Stimulated activated memory B cell treated with anti-CD40 and anti-IgM and Interleukin-4, amounts not matched to agents 10 μg/mL and 1 μg/mL and 100 μg/mL, for 72 hours (primary cell): ENCODE data around the gene PEAK1.

Experiments used
- ATAC-seq: fragments of 150-1000 bp; cut with Tn5 transposase; 2 replicates; pipeline ENCODE4 v1.10.0; 2021
- H3K27ac Mint-ChIP-seq: one replicate; pipeline ENCODE4 v1.8.0; 2022; ENCODE audit warnings: mild to moderate bottlenecking, mixed read lengths
- H3K27me3 Mint-ChIP-seq: one replicate; pipeline ENCODE4 v1.8.0; 2022; ENCODE audit warnings: mixed read lengths
- H3K36me3 Mint-ChIP-seq: one replicate; pipeline ENCODE4 v1.8.0; 2022; ENCODE audit warnings: mixed read lengths
- H3K4me1 Mint-ChIP-seq: one replicate; pipeline ENCODE4 v1.8.0; 2022; ENCODE audit warnings: mixed read lengths
- H3K4me3 Mint-ChIP-seq: one replicate; pipeline ENCODE4 v1.8.0; 2022; ENCODE audit warnings: mild to moderate bottlenecking, moderate library complexity, mixed read lengths
- H3K9me3 Mint-ChIP-seq: one replicate; pipeline ENCODE4 v1.8.0; 2022; ENCODE audit warnings: mixed read lengths

PEAK1 gene

DNA sequence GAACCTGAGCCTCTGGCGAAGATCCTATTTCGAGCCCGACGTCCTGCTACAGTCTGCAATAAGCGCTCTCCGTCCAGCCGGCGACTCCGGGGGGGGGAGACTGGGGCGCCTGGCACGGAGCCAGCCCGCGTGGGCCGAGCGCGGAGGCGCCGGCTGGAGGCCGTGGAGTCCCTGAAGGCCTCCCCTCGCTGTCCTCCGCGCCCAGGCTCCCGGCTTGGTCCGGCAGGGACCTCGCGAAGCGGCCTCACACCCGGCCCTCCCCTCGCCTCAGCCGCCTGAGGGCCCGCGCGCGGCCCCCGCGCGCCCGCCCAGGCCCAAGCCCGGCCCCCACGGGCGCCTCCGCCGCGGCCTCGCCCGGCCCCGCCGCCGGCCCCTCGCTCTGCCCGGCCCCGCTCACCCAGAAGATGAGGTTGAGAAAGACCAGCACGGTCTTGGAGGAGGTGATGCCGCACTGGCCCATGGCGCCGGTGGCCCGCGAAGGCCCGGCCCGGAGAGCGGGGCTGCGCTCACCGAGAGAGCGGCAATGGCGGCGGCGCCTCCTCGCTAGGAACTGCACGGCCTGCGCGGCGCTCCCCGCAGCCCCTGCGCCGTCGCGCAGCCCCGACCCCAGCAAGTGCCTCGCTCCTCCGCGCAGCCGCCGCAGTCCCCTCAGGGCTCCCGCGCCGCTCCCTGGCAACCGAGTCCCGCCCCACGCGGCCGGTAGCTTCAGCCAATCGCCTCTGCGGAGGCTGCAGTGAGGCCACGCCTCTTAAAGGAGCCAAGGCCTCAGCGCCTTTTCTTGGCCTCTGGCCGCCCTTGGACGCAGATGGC, 349.2 kb downstream of the PEAK1 start, which contains the start of gene TSPAN3:
TSS of gene TSPAN3 (minus strand) at position 615 of the 810 bp plus-strand sequence. CDS start at position 460, 155 bp downstream.
- Mint-ChIP-seq H3K27ac (peak within 1 kb of the TSS; percentile 76), H3K27me3 (no peaks in the 10 kb centered on the region), H3K4me3 (peak within 1 kb of the TSS; percentile 81), H3K36me3 (peaks cover 7% of the 10 kb centered on the region), H3K4me1 (peaks cover 50% of the 10 kb centered on the region), H3K9me3 (no peaks in the 10 kb centered on the region)
- ATAC-seq = peak; percentile 98

GRCh38 chr15:77070180-77070494, 349.8 kb downstream of the PEAK1 start:
- H3K4me3 Mint-ChIP-seq = peak overlapping the region; percentile 81
- ATAC-seq = no peak
- H3K36me3 Mint-ChIP-seq = peaks cover 7% of the 10 kb centered on the region
- H3K27ac Mint-ChIP-seq = peak overlapping the region; percentile 76
- peaks cover 52% of the 10 kb centered on the region for H3K4me1 Mint-ChIP-seq
- H3K9me3 Mint-ChIP-seq = no peaks in the 10 kb centered on the region
- no peaks in the 10 kb centered on the region for H3K27me3 Mint-ChIP-seq

- ATAC-seq = no peak
- H3K36me3 Mint-ChIP-seq = peaks cover 7% of the 10 kb centered on the region
- no peaks in the 10 kb centered on the region for H3K27me3 Mint-ChIP-seq
- H3K9me3 Mint-ChIP-seq = no peaks in the 10 kb centered on the region
- peak overlapping the region; percentile 81 for H3K4me3 Mint-ChIP-seq
- H3K4me1 Mint-ChIP-seq = peaks cover 57% of the 10 kb centered on the region
- H3K27ac Mint-ChIP-seq = peak overlapping the region; percentile 76
Measured at GRCh38 chr15:77069521-77070121, 350.3 kb downstream of the PEAK1 start.

- H3K4me1 Mint-ChIP-seq = peaks cover 63% of the 10 kb centered on the region
- H3K27ac Mint-ChIP-seq = peak overlapping the region; percentile 67
- no peak for ATAC-seq
- no peaks in the 10 kb centered on the region for H3K27me3 Mint-ChIP-seq
- peaks cover 12% of the 10 kb centered on the region for H3K36me3 Mint-ChIP-seq
- no peaks in the 10 kb centered on the region for H3K9me3 Mint-ChIP-seq
- H3K4me3 Mint-ChIP-seq = no peak overlapping the region
Measured at GRCh38 chr15:77068633-77069032, 351.3 kb downstream of the PEAK1 start.

GRCh38 chr15:77067691-77068367, 352.1 kb downstream of the PEAK1 start:
- ATAC-seq = peak; percentile 5
- peaks cover 71% of the 10 kb centered on the region for H3K4me1 Mint-ChIP-seq
- H3K27ac Mint-ChIP-seq = peak overlapping the region; percentile 67
- H3K4me3 Mint-ChIP-seq = peak overlapping the region; percentile 30
- peaks cover 12% of the 10 kb centered on the region for H3K36me3 Mint-ChIP-seq
- H3K9me3 Mint-ChIP-seq = no peaks in the 10 kb centered on the region
- H3K27me3 Mint-ChIP-seq = no peaks in the 10 kb centered on the region

DNA sequence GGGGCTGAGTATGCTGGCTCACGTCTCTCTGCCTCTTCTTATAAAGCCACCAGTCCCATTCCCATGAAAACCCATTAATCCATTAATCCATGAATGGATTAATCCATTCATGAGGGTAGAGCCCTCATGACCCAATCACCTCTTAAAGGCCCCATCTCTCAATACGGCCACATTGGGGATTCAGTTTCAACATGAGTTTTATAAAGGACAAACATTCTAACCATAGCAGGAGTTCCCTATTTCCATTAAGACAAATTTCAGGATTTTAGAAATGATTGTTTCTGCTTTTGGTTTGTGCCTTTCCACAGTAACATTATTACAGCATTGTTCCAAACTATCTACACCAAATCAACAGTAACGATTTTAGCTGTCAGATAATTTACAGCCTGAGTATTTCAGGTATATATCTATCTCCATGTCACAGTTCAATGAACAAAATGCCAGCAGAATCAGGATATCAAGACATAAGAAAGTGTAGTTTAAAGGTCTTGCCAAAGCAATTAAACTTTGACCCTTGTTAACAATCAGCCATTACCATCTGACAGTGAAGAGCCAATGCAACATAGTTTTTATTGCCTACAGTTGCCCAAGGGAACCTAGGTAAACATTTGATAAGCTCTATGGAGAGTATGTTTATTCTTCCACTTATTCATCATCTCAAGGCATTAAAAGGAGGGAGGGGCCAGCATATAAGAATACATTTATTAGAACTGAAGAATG, 352.8 kb downstream of the PEAK1 start:
- Mint-ChIP-seq H3K27me3 (no peaks in the 10 kb centered on the region), H3K27ac (peak overlapping the region; percentile 67), H3K4me1 (peaks cover 76% of the 10 kb centered on the region), H3K36me3 (peaks cover 12% of the 10 kb centered on the region), H3K4me3 (peak overlapping the region; percentile 30), H3K9me3 (no peaks in the 10 kb centered on the region)
- no peak for ATAC-seq

DNA sequence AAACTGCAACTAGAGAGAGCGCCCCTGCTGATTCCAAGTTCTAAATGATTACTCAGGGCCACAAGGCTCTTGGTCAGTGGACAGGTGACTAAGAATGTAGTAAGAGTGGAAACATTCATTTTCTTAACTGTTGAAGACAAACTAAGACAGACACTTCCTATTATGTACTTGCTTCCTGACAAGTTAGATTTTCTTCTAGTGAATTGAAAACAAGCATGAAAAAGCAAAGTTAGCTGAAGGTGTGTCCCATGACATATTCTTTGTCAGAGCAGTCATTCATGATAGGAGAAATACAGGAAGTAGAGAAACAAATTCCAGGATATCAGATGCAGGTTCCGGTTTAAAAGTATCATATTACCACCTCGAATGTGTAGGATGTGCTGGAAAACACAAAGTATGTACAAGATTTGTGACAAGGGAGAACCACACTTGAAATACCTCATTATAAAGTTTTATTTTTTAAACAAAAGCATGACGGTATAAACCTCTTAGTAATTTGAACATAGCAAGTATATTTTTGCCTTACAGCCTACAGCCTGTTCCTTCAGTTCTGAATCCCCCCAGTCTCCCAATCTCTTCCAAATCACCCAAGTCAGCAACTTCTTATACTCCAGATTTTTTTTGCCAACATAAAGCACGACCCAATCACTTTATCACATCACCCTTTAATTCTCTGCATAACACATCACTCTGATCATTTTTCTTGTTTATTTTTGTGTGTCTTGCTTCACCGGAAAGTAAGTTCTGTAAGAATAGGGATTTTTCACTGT, 355.2 kb downstream of the PEAK1 start:
- Mint-ChIP-seq H3K36me3 (peaks cover 12% of the 10 kb centered on the region), H3K27ac (no peak overlapping the region), H3K4me3 (no peak overlapping the region), H3K9me3 (no peaks in the 10 kb centered on the region), H3K4me1 (peaks cover 81% of the 10 kb centered on the region), H3K27me3 (no peaks in the 10 kb centered on the region)
- ATAC-seq = no peak

DNA sequence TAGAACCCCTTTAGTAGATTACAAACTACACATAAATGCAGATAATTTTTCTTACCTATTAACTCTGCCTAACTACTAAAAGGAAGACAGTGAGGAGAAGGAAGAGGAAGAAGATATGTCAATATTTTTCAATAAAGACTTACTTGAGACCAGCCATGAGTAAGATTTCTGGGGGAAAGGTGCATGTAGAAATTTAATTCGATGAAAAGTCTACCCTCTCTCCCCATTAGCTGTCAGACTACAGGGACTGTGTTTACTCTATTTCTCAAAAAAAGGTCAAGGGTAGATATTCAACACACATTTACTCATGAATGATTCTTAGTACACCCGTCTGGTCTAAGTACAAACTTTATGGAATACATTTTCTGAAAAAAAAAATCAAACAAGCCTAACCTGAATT, 355.8 kb downstream of the PEAK1 start:
- Mint-ChIP-seq H3K9me3 (no peaks in the 10 kb centered on the region), H3K4me3 (no peak overlapping the region), H3K27me3 (no peaks in the 10 kb centered on the region), H3K4me1 (peaks cover 79% of the 10 kb centered on the region), H3K36me3 (peaks cover 12% of the 10 kb centered on the region), H3K27ac (no peak overlapping the region)
- ATAC-seq = no peak

GRCh38 chr15:77063249-77063648, 356.7 kb downstream of the PEAK1 start:
- H3K4me3 Mint-ChIP-seq = no peak overlapping the region
- no peak overlapping the region for H3K27ac Mint-ChIP-seq
- ATAC-seq = no peak
- H3K36me3 Mint-ChIP-seq = peaks cover 12% of the 10 kb centered on the region
- H3K9me3 Mint-ChIP-seq = no peaks in the 10 kb centered on the region
- H3K27me3 Mint-ChIP-seq = no peaks in the 10 kb centered on the region
- H3K4me1 Mint-ChIP-seq = peaks cover 77% of the 10 kb centered on the region

- no peak for ATAC-seq
- Mint-ChIP-seq H3K27ac (peak overlapping the region; percentile 51), H3K36me3 (peaks cover 14% of the 10 kb centered on the region), H3K4me3 (no peak overlapping the region), H3K27me3 (no peaks in the 10 kb centered on the region), H3K4me1 (peaks cover 76% of the 10 kb centered on the region), H3K9me3 (no peaks in the 10 kb centered on the region)
Measured at GRCh38 chr15:77060546-77060945, 359.4 kb downstream of the PEAK1 start.

DNA sequence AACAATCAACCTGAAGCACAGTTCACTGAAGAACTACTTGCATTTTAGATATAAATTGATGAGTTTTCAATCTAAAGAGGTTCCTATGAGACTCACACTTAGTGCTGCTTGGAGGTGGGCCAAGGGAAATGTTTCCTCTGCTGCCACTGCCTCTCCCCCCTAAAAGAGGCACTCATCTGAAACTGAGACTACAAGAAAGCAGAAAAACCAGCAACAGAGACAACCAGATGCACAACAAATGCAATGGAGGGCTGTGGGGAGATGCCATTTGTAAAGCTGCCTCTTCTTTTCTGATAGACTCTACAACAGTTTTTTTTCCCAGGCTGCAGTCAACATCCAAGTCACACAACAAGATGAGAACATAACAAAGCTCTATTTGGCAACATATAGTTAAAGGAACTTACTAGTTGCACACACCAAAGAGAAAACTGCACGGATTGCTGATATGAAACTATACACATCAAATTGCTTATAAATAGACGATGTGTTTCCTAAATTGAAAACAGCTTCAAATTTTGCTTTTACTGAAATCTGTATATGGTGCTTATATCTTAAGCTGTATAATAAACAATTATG, 360.0 kb downstream of the PEAK1 start:
- Mint-ChIP-seq H3K9me3 (no peaks in the 10 kb centered on the region), H3K36me3 (peaks cover 14% of the 10 kb centered on the region), H3K4me1 (peaks cover 77% of the 10 kb centered on the region), H3K4me3 (no peak overlapping the region), H3K27me3 (no peaks in the 10 kb centered on the region), H3K27ac (peak overlapping the region; percentile 51)
- no peak for ATAC-seq

- no peak for ATAC-seq
- Mint-ChIP-seq H3K4me1 (peaks cover 77% of the 10 kb centered on the region), H3K27ac (peak overlapping the region; percentile 50), H3K4me3 (no peak overlapping the region), H3K36me3 (peaks cover 18% of the 10 kb centered on the region), H3K27me3 (no peaks in the 10 kb centered on the region), H3K9me3 (no peaks in the 10 kb centered on the region)
Measured at GRCh38 chr15:77058468-77058867, 361.4 kb downstream of the PEAK1 start.

DNA sequence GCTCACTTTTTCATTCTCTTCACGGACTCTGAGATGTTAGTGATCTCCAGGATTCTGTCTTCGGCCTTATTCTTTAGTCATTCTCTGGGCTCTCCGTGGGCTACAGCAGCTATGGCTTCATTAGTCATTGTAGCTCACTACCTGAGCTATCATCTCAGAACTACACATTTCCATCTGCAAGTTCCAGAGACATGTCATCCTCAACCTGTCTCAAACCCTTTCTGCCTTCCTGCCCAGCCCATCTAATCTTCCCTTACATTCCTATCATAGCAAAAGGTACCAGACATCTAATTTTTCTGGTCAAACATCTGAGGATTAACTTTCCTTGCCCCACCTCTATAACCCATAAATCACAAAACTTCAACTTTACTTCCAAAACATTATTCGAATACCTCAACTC, 362.2 kb downstream of the PEAK1 start:
- peak overlapping the region; percentile 50 for H3K27ac Mint-ChIP-seq
- no peak for ATAC-seq
- H3K36me3 Mint-ChIP-seq = peaks cover 18% of the 10 kb centered on the region
- no peaks in the 10 kb centered on the region for H3K27me3 Mint-ChIP-seq
- H3K4me1 Mint-ChIP-seq = peaks cover 69% of the 10 kb centered on the region
- H3K4me3 Mint-ChIP-seq = no peak overlapping the region
- H3K9me3 Mint-ChIP-seq = no peaks in the 10 kb centered on the region

DNA sequence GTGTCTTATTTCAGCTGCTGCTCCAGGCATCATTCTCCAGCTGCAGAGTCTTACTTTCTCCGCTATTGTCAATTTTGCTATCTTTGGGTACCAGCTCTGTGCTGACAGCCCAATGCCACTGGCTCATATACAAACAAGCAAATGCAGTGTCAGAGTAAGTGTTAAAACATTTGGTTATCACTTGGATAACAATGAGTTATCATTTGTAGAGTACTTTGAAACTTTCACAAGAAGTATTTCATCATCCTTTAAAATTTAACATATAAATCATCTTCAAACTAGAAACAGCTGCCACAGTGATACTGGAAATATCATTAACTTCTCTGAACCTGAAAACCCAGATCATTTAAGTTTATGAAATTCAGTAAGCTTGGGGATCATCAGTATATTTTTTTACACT, 362.8 kb downstream of the PEAK1 start:
- Mint-ChIP-seq H3K9me3 (no peaks in the 10 kb centered on the region), H3K4me1 (peaks cover 65% of the 10 kb centered on the region), H3K4me3 (no peak overlapping the region), H3K36me3 (peaks cover 18% of the 10 kb centered on the region), H3K27me3 (no peaks in the 10 kb centered on the region), H3K27ac (peak overlapping the region; percentile 50)
- no peak for ATAC-seq
